HG02973 (cell line): ENCODE measurements around the gene PKP4.

Experiments used
- ATAC-seq: cut with Tn5 transposase; IDR thresholded peaks from one replicate; pipeline ENCODE4 v1.9.1; 2021; ENCODE audit warnings: moderate library complexity; ENCODE audit not compliant: unreplicated experiment

The PKP4 gene

GRCh38 chr2:158731386-158731785, 274.6 kb downstream of the PKP4 start:
- ATAC-seq, result no peak
